ENCODE data around the gene PARD6G.
"Not testable (repeated sequence)": the region's sequence is repeated elsewhere in the genome, so short reads cannot be mapped to it uniquely, and the experiment has no call there.

PARD6G gene

DNA sequence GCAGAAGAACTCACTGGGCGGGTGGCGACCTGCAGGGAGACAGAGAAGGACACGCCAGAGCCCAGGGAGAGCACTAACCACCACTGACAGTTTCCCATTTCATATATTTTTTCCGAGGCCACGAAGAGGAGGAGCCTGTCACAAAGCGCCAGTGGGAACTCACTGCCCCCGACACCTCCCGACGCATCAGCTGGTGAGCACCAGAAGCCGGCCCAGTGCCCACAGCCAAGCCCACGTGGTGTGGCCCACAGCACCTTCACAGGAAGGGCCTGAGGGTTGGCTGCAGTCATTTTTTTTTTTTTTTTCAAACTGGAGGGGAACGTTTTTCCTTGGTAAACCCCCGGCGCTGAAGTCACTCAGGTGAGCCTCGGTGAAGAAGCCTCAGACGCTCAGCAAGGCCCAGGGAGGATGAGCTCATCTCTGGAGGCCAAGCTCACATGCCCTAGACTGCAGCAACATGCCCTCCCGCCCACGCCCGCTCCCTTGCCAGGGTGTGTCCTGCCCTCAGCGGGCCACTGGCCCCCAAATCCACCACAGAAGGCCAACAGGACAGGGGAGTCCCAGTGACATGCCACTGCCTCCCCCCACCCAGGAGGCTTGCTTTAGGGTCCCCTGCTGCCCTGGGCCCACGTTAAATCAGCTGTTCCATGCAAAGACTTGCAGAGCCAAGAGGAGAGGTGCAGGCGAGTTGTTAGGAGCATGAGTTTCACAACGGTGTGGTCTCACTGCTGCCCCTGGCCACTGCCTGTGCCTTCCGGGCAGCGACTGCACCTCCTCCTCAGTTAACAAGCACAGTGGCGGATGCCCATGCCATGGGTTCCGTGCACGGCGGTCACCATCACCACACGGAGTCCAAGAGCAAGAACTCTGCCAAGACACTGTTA, 68.1 kb downstream of the PARD6G start:
- H3K27ac ChIP-seq = peak overlapping the region in 20 of 21 experiments; percentile 58 to 89 (median 76)
- peak overlapping the region in 1 of 7 experiments; percentile 17 for H3K4me3 ChIP-seq

DNA sequence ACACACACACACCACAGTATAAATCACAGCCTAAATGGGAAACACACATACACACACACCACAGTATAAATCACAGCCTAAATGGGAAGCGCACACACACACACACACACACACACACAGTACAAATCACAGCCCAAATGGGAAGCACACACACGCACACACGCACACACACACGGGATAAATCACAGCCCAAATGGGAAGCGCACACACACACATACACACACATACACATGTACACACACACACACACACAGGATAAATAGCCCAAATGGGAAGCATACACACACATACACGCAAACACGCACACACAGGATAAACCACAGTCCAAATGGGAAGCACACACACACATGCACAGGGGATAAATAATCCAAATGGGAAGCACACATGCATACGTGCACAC, 70.2 kb downstream of the PARD6G start:
- peak overlapping the region in 1 of 21 experiments; percentile 63 for H3K27ac ChIP-seq
- H3K4me3 ChIP-seq = no peak overlapping the region

DNA sequence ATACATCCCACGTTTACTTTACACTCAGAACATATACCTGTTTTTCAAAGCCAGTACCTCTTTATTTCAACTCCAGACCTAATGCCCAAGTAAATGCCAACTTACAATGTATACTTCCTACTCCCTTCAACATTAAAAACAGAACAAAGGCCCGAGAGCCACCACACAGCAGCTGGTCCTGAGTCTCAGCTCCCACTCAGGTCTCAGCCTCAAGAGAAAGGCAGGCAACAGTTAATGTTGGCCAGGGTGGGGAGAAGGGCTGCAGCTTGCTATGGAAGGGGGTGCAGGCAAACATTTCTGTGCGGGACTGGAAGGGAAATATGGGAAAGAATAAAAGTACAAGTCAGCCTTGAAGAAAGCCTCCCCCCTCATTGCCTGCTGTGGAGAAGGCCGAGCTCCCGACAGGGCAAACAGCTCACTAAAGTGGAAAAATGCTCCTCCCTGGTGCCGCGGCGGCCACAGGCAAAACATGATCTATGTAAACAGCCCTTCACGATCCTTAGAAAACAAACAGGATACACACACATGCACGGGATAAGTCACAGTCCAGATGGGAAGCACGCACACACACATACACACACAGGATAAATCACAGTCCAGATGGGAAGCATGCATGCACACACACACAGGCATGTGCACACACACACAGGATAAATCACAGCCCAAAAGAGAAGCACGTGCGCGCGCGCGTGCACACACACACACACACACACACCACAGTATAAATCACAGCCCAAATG, 70.8 kb downstream of the PARD6G start:
- Histone ChIP-seq H3K27ac (peak overlapping the region in 12 of 21 experiments; percentile 5 to 76 (median 58)), H3K4me3 (no peak overlapping the region)

DNA sequence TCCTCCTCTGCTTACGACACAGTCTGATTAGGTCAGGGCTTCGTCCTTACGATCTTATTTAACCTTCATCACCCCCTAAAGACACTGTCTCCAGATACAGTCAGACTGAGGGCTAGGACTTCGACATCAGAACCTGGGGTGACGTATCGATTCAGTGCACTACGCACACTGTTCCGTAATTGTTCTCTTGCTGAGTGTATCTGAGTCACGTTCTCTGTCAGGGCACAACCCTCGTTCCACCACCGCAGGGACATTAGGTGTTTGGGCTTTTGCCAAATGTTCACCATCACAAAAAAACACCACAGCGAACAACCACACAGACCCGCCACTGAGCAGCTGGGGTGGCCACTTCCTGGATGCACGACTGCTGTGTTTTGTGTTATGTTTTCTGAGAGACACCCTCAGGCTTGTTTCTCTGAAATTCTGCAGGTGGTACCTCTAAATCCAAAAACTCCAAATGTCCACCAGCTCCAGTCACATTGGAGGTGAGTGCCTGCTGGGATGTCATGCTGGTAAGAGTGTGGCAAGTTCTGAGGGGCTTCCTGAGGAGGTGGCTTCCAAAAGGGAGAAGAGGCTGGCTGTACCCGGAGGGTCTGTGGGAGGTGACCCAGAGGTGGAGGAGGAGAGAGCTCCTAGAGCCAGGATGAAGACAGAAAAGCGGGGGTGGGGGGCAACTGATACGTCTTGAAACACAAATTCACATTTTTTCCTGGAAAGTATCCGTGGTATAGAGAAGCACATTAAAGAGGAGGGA, 71.7 kb downstream of the PARD6G start:
- H3K4me3 ChIP-seq = no peak overlapping the region
- peak overlapping the region in 15 of 21 experiments; percentile 5 to 76 (median 50) for H3K27ac ChIP-seq

DNA sequence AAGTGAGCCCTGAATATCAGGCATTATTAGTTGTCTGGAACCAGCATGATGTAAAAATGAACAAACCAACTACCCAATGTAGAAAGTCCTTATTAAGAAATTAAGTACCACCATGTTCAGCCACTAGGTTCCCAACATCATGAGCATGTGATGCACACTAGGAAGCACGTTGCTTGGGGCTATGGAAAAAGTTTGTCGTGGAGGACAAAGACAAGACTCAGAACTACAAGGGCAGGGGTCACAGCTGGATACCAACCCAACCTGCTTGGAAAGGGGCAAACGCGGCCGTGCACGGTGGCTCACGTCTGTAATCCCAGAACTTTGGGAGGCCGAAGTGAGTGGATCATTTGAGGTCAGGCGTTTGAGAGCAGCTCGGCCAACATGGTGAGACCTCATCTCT, 74.3 kb downstream of the PARD6G start:
- no peak overlapping the region for H3K27ac ChIP-seq
- H3K4me3 ChIP-seq = no peak overlapping the region

DNA sequence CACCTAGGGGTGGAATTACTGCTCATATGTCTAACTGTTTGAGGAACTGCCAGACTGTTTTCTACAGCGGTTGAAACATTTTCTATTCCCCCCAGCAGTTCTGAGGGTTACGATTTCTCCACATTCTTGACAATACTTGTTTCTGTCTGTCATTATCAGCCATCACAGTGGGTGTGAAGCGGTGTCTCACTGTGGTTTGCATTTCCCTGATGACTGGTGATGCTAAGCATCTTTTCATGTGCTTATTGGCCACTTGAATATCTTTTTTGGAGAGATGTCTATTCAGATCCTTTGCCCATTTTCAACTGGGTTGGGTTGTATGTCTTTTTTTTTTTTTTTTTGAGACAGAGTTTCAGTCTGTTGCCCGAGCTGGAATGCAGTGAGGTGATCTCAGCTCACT, 75.3 kb downstream of the PARD6G start:
- H3K27ac ChIP-seq = peak overlapping the region in 2 of 21 experiments; percentile 16 to 18
- H3K4me3 ChIP-seq = no peak overlapping the region

DNA sequence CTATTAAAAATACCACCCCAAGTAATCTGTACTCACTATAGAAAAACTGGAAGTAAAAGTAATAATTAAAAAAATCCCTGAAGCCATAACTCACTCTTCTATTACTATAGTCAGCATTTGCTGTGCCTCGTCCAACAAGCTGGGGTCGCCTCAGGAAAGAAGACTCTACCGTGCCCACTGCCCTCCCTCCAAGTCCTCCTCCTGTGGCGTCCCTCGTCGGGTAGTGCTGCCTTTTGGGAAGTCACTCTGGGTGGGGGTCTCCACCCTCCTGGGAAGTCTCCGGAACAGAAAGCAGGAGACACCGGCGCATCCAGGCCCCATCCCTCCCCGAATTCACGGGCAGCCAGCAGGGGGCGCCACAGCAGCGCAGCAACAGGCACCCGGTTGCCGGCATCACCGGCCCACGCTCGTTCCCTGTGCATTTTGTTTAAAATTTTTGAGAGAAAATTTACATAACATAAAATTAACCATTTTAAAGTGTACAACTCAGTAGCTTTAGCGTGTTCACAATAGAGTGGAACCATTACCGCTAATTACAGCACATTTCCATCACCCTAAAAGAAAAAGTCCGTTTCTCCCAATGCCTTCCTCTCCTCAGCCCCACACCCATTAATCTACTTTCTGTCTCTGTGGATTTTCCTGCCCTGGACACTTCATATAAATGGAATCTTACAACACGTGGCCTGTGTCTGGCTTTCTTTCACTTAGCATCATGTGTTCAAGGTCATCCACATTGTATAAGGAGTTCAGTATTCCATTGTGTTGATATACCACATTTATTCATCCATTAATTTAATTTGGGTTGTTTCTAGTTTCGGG, 76.1 kb downstream of the PARD6G start:
- Histone ChIP-seq H3K4me3 (no peak overlapping the region), H3K27ac (peak overlapping the region in 4 of 21 experiments; percentile 16 to 28 (median 18))

DNA sequence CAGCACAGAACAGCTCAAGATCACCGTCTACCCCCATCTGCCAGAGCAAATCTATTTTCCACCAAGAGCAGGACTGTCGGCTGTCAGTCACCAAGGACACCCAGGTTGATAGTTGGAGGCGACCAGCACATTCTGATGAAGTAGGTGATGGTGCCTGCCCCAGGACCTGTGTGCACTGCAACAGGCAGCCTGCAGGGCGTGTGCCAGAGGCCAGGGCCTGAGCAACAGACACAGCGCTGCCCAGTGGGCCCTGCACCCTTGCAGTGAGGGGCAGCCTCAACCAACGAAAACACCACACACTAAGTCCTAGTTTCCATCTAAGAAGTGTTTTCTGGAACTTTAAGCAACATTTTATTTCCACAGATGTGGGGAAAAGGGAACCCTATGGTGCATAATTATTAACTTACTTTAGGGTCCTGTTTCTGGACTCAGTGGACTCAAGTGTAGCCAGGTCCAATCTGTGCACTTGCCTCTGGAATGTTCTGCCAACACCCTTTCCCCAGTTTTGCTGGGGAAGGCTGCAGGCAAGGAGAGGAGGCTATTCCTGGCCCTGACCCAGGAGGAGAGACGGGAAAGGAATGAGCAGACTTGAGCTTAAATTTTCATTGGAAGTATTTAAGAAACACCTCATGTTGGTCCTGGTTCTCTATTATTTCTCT, 76.8 kb downstream of the PARD6G start:
- Histone ChIP-seq H3K4me3 (no peak overlapping the region), H3K27ac (peak overlapping the region in 1 of 21 experiments; percentile 28)

DNA sequence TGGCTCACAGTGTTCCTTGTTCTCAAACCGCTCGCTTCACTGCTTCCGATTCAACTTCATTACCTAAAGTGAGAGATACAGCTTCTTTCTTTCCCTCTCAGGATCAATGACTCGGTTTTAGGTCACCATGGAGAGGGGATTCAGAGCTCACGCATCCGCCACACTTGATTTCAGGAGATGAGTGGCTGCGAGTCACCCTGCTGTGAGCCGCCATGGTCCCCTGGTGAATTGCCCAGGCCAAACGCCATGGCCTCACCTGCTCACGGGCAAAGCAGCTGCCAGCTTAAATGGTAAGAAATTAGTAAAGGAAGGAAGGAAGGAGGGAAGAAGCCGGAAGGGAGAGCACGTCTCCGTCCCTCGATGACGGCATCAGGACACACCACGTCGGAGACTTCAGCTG, 77.7 kb downstream of the PARD6G start:
- Histone ChIP-seq H3K4me3 (no peak overlapping the region), H3K27ac (no peak overlapping the region)

DNA sequence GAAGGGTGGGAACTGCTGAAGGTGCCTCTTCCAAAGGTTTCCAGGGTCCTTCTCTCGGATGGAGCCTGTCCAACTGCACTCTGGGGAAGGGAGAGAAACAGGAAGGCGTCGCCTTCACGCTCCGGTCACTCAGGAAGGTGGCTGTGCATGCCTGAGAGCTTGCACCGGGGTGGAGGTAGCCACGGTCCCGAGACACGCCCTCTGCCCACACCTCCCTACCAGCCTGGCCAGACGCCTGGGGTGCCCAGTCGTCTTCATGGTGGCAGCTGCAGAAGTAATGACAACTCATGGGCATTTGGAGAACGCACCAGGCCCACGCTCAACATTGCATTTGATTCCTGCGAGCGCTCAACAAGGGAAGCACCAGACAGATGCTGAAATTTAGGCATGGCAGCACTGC, 78.3 kb downstream of the PARD6G start:
- Histone ChIP-seq H3K27ac (no peak overlapping the region), H3K4me3 (no peak overlapping the region)

DNA sequence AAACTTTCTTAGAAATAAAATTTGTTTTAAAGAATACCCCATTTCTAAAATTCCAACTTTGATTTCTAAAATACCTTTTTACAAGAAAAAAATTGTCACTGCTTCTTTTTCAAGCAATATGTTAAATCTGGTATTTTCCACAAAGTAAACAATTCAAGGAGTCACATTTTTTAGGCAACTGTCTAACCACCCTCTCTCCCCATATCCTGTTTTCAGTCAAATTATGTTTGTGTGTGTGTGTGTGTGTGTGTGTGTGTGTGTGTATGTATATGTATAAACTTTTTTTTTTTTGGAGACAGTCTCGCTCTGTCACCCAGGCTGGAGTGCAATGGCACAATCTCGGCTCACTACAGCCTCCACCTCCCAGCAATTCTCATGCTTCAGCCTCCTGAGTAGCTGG, 79.0 kb downstream of the PARD6G start:
- H3K27ac ChIP-seq = no peak overlapping the region
- no peak overlapping the region for H3K4me3 ChIP-seq

DNA sequence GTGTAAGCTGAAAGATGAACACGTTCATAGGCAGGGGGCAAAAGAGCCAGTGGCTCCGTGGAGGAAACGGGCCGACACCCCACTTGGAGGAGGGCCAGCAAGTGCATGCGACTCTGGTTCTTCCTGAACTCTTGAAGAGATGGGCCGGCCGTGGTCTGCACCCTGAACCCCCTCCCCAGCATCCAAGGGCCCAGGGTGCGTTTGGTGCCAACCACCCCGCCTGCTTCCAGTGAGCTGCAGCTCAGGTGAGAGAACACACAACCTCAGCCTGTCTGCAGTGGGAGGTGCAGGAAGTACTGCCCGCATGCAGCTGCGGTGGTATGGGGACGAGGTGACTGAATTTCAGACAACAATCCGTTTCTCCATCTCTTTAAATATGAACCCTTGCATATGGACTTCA, 79.4 kb downstream of the PARD6G start:
- Histone ChIP-seq H3K27ac (no peak overlapping the region), H3K4me3 (no peak overlapping the region)

DNA sequence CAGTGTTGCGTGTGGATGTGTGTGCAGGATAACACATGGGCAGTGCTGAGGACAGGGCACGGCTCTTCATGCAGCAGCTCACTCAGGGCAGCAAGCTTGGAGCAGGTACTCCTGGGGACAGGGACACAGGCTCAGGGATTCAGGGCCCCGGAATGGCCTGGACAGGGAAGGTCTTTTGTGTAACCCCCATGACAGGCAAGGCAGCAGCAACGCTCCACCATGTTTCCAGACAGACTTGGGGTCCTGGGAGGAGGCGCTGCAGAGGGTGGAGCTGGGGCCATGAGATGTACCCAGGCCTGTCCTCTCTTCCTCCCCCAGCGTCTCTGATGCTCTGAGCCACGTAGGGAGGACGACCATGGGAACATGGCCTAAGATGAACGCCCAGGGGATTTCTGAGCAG, 80.0 kb downstream of the PARD6G start:
- H3K27ac ChIP-seq = no peak overlapping the region
- H3K4me3 ChIP-seq = no peak overlapping the region

DNA sequence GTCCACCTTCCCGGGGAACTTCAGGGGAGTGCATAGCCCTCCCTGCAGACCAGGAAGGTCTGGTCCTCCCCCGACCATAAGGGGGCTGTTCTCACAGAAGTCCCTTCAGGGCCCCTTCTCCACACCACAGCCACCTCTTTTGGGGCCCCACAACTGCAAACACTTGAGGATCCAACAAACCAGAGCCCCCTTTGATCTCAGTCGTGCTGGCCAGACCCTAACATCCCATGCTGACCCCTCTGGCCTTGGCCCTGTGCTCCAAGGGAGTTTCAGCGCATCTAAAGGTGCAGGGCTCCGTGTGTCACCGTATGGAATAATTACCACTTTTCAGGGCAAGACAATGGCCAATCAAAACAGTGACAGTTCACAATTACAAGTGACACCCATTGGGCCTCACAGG, 80.6 kb downstream of the PARD6G start:
- no peak overlapping the region for H3K27ac ChIP-seq
- H3K4me3 ChIP-seq = no peak overlapping the region

DNA sequence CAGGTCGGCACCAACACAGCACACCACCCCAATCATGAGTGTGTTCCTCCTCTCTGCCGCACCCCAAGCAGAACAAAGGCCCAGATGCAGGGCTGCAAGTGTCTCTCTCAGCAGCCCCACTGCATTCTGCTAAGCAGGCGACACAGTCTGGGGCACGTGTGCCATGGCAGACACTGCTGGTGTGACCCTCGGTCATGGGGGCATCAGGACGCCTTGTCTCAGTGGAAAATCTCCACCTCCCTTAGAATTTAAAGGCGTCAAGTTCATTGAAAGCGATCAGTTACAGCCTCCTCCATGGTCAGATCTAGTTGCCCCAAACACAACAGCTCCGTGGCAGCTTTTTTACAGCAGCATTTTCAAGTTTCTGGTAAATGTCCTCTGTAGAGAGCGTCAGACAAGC, 81.1 kb downstream of the PARD6G start:
- no peak overlapping the region for H3K27ac ChIP-seq

DNA sequence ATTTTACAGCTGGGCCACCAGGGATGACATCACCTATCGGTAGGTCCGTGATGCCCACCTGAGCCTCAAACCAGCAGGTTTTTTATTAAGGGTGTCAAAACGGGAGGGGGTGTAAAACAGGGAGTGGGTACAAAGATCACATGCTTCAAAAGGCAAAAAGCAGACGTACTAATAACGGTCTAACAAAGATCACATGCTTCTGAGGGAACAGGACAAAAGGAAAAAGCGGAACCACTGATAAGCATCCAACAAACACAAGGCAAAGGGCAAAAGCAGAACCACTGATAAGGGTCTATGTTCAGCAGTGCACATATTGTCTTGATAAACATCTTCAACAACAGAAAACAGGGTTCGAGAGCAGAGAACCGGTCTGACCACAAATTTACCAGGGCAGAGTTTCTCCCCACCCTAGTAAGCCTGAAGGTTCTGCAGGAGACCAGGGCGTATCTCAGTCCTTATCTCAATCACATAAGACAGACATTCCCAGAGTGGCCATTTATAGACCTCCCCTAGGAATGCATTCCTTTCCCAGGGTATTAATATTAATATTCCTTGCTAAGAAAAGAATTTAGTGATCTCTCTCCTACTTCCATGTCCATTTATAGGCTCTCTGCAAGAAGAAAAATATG, 82.5 kb downstream of the PARD6G start:
- H3K4me3 ChIP-seq, H3K27ac ChIP-seq: not testable (repeated sequence)

More for the DNA sequence above, 81.1 kb downstream of the PARD6G start:
- no peak overlapping the region for H3K4me3 ChIP-seq

DNA sequence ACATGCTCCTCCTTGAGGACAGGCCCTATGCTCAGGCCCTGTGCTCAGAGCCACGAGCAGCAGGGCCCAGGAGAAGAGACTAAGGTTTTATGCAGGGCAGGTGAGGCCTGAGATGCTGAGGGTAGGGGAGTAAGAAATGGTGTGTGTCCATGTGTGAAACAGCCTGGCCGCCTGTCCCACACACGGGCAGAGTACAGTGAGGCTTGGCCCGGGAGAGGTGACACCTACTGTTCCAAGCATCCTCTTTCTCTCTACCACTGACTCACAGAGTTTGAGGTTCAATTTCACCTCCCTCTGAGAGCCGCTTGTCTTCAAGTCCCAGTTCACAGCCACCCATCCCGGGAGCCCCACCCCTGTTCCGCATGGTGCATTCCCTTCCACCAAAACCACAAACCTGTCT, 84.1 kb downstream of the PARD6G start:
- no peak overlapping the region for H3K27ac ChIP-seq
- H3K4me3 ChIP-seq = no peak overlapping the region

DNA sequence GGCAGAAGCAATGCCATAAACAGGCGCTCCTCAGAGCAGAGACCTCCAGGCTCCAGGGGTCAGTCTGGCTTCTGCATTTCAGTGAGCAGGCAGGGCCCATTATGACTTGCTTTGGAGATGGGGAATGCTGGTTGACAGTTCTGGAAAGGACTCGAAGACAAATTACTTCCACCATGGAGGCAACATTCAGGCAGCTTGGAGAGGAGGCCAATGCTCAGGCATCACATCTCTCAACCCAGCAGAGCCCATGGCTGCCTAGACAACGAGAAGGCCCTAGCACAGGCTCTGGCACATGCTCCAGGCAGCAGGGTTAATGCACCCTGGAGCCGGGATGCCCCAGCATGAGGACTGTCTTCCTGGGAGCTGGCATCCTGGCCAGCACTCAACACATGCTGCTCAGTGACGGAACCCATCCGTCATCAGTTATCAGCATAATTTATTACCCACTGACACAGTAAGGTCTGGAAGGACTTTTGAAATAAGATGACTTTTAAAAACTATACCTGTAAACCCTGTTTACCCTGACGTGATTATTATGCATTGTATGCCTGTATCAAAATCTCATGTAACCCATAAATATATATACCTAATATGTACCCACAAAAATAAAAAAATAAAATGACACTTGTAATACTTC, 85.4 kb downstream of the PARD6G start:
- Histone ChIP-seq H3K4me3 (no peak overlapping the region), H3K27ac (no peak overlapping the region)

Data from skin epidermis (tissue), 12 donors.